Left forelimb (tissue), 1 donor: ENCODE measurements around the gene GMPPA.
A peak's percentile ranks its signal among the peaks of the same experiment; 100 is the strongest.

Experiments
- DNase-seq: peaks from one replicate; pipeline ENCODE4 v3.0.0-alpha.2; 2018; ENCODE audit warnings: low spot score

Gene GMPPA

GRCh38 chr2:219540784-219541504 is 42.3 kb downstream of the GMPPA start:
- DNase-seq: no peak

GRCh38 chr2:219541611-219542180 is 43.0 kb downstream of the GMPPA start:
- peak; percentile 84 for DNase-seq

- DNase-seq: no peak
Observed at GRCh38 chr2:219542931-219543595, 44.4 kb downstream of the GMPPA start.

GRCh38 chr2:219543596-219544358 is 45.1 kb downstream of the GMPPA start, which contains the start of the genes CHPF and TMEM198:
CHPF (minus strand) TSS chr2:219543809; CDS start chr2:219543538, 271 bp downstream.
TMEM198 (plus strand) TSS chr2:219544028; CDS start chr2:219544728, 700 bp downstream.
- DNase-seq: peak; percentile 99

- no peak for DNase-seq
Observed at GRCh38 chr2:219544567-219544966, 45.9 kb downstream of the GMPPA start.

DNA sequence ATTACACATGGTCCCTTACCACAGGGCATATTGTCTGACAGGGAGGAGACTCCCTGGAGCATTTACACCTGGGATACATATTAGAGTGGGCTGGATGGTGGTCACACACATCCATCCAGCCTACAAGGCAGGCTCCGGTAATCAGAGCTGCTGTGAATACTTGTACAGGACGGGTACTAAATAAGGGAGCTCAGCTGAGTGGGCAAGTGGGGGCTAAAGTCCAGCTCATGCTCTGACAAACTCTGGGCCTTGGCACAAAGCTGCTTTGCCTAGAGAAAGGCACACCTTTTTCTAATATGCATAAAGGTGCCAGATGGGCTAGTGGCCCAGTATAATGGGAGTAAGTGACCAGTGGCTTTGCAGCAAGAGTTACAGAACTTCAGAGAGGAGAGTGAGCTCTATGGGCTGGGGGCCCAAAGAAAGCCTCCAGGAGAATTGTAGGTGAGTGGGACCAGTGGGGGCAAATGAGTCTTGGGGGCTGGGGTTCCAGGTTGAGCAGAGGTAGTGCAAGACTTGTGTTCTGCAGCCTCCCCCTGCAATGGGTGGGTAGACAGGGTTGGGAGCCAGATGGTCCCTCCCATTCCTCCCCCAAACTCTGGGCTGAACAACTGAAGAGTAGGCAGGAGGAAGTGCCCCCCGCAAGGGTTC is 46.7 kb downstream of the GMPPA start:
- DNase-seq: no peak

DNA sequence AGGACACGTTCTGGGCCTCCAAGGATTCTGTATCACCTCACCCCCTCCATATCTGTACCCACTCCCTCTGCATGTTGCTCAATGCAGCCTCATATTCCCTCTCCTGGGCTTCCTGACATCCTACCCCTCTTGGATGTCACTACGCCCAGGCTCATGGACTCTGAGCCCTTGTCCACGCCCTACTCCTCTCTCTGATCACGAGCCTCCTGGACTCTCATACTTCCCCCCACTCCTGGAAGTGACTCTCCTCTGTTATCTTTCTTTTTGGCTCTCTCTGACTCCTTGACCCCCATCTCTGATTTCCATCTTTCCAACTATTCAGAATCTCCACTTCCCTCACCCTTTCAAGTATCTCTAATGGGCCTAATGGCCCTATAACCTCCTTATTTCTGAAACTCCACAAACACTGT is 47.3 kb downstream of the GMPPA start:
- DNase-seq: no peak

- DNase-seq: no peak
Observed at GRCh38 chr2:219547621-219548020, 48.9 kb downstream of the GMPPA start.

DNA sequence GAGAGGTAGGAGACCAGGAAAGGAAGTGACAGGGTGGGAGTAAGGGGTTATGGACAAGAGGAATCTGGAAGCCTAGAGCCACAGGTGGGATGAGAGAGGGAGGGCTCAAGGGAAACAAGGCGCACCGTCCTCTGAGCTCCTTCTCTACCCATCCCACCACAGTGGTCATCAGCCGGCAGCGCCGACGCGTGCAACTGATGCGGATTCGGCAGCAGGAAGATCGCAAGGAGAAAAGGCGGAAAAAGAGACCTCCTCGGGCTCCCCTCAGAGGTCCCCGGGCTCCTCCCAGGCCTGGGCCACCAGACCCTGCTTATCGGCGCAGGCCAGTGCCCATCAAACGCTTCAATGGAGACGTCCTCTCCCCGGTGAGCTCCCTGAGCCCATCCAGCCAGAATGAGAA is 50.3 kb downstream of the GMPPA start:
- no peak for DNase-seq

DNA sequence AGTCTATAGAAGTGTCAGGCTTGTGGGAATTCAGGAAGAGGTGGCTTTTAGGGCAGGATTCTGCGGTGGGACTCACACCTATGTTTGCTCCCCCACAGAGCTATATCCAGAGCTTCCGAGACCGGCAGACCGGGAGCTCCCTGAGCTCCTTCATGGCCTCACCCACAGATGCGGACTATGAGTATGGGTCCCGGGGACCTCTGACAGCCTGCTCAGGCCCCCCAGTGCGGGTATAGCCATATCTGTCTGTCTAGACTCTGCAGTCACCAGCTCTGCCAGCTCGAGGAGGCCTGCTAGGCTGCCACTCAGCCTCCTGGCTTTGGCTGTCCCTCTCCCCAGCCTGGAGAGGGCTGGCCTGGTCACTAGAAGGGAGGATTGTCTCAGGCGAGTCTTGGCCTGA is 50.9 kb downstream of the GMPPA start:
- no peak for DNase-seq

DNA sequence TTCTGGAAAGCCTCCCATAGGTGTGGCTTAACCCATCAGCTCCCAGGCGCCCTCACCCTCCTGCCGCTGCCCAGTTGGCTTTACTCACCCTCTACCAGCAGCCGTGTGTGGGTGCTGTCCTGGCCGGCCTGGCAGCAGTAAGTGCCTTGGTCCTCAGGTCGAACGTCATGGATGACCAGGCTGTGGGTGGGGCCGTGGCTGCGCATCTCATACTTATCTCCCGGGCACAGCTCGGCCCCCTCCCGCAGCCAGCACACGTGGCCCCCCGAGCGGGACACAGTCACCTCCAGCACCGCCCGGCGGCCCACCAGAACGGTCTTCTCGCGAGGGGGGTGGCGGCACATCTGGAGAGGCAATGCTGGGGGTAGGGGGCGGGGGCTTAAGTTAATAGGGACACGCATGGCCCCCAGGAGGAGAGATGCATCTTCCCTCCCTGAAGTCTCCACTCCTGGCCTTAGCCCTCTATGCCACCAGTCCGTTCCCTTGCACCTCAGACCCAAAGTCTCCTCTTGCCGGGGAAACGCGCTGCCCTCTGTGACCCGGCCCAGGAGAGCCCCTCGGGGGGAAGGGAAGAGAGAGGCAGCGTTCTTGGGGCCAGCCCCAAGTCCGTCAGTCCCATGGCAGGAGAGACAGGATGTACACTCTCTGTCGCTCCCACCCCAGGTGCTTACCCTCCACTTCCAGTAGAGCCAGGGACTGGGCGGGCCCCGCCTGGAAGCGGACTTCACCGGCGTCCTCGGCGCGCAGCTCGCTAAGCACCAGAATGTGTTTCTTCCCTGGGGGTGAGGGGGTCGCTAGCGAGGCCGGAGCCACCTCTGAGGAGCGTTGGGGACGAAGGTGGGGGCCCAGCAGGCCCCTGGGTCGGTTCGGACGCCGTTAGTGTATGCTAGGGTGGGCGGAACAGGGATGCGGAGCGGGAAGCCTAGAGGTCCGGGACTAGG is 53.0 kb downstream of the GMPPA start:
- DNase-seq: no peak

DNA sequence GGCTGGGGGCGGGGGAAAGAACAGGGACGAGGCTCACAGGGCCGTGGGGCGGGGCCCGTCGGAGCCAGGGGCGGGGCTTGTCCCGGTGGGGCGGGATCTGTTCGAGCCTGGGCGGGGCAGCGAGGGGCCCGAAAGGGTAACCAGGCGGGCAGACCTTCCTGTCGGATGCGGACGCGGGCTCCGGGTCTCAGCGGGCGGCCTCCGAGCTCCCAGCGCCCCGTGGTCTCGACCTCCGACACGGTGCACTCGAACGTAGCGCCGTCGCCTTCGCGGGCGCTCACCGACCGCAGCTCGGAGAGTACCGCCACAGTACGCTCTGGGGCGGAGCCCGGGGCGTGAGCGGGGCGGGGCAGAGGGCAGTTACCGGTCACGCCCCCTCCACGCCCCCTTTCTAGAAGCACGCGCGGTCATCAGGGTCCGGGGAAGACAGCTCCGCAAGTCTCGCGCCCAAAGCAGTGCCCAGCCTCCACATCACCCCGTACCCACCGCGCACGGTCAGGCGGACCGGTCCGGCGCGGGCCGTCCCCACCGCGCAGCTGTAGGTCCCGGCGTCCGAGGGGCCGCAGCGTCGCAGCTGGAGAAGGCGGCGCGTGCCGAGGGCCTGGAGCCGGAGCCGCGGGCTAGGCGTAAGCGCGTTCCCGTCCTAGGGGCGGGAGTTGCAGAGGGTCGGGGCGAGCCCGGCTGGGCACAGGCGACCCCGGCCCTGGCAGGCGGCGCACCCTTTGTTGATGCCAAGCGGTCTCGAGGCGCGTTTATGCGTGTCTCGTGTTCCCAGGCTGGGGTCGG is 53.9 kb downstream of the GMPPA start:
- peak; percentile 92 for DNase-seq

DNA sequence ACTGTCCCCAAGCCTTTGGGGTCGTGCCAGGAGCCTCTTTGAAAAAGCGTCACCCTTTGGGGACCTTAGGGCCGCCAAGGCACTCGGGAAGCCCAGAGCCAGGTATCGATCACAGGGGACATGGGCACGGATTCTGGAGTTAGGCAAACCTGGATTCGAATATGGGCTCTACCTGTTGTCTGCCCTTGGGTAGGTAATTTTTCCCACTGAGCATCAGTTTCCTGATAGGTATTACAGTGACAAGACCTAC is 54.4 kb downstream of the GMPPA start:
- DNase-seq: no peak

- no peak for DNase-seq
Observed at GRCh38 chr2:219553463-219553963, 54.8 kb downstream of the GMPPA start.

- no peak for DNase-seq
Observed at GRCh38 chr2:219554350-219554749, 55.7 kb downstream of the GMPPA start.

- no peak for DNase-seq
Observed at GRCh38 chr2:219555956-219556355, 57.3 kb downstream of the GMPPA start.

DNA sequence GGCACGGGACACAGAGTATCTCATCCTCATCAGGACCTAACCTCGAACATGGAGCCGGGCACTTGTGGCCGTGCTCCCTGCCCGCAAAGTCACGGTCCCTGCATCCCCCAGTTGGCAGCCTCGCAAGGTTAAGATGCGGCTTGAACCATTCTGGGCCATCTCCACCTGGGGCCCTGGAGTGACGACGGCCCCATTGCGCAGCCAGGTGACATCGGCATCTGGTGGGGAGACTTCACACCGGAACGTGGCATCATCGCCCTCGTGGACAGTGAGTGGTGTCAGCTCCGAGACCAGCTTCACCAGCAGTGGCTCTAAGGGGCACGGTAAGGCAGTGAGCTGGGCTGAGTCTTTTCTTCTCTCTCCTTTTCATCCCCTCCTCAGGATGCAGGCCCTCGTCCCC is 57.7 kb downstream of the GMPPA start:
- no peak for DNase-seq
